Activated T-cell treated with anti-CD3 and anti-CD28 coated beads, Interleukin-2, amount 50 U/mL, for 1 hour (primary cell): ENCODE results near the gene APP.

Experiments
- DNase-seq: peaks from one replicate; pipeline ENCODE4 v3.0.0-alpha.2; 2020

The APP gene

GRCh38 chr21:25859235-25859929 is 311.2 kb downstream of the APP start:
- no peak for DNase-seq

- DNase-seq = no peak
Measured at GRCh38 chr21:25858325-25858724, 312.2 kb downstream of the APP start.

- no peak for DNase-seq
Measured at GRCh38 chr21:25857308-25858074, 313.1 kb downstream of the APP start.

- DNase-seq = no peak
Measured at GRCh38 chr21:25855576-25855975, 315.0 kb downstream of the APP start.

- no peak for DNase-seq
Measured at GRCh38 chr21:25850126-25850842, 320.3 kb downstream of the APP start.

GRCh38 chr21:25848309-25848708 is 322.3 kb downstream of the APP start:
- DNase-seq = no peak

- DNase-seq = no peak
Measured at GRCh38 chr21:25845729-25846256, 324.8 kb downstream of the APP start.

GRCh38 chr21:25842925-25843324 is 327.6 kb downstream of the APP start:
- no peak for DNase-seq

GRCh38 chr21:25838809-25839208 is 331.8 kb downstream of the APP start:
- no peak for DNase-seq

- DNase-seq = no peak
Measured at GRCh38 chr21:25837533-25838265, 332.9 kb downstream of the APP start.

- no peak for DNase-seq
Measured at GRCh38 chr21:25836396-25836795, 334.2 kb downstream of the APP start.

- no peak for DNase-seq
Measured at GRCh38 chr21:25834381-25834780, 336.2 kb downstream of the APP start.

- no peak for DNase-seq
Measured at GRCh38 chr21:25831300-25831960, 339.1 kb downstream of the APP start.
